HL-60 (cell line): ENCODE measurements around the gene HOMEZ.

Experiments used
- CTCF ChIP-seq: IDR thresholded peaks from one replicate; pipeline ENCODE4 v1.5.1; 2011; ENCODE audit warnings: low read length, control low read depth, inconsistent platforms; ENCODE audit not compliant: insufficient read depth
- TF ChIP-seq, protein P1 (sequence below): IDR thresholded peaks from 2 replicates; pipeline ENCODE4 v1.6.1; 2012; ENCODE audit warnings: low read depth; ENCODE audit not compliant: insufficient replicate concordance

- TF ChIP-seq CTCF, result no peak
- TF ChIP-seq, protein P1, sequence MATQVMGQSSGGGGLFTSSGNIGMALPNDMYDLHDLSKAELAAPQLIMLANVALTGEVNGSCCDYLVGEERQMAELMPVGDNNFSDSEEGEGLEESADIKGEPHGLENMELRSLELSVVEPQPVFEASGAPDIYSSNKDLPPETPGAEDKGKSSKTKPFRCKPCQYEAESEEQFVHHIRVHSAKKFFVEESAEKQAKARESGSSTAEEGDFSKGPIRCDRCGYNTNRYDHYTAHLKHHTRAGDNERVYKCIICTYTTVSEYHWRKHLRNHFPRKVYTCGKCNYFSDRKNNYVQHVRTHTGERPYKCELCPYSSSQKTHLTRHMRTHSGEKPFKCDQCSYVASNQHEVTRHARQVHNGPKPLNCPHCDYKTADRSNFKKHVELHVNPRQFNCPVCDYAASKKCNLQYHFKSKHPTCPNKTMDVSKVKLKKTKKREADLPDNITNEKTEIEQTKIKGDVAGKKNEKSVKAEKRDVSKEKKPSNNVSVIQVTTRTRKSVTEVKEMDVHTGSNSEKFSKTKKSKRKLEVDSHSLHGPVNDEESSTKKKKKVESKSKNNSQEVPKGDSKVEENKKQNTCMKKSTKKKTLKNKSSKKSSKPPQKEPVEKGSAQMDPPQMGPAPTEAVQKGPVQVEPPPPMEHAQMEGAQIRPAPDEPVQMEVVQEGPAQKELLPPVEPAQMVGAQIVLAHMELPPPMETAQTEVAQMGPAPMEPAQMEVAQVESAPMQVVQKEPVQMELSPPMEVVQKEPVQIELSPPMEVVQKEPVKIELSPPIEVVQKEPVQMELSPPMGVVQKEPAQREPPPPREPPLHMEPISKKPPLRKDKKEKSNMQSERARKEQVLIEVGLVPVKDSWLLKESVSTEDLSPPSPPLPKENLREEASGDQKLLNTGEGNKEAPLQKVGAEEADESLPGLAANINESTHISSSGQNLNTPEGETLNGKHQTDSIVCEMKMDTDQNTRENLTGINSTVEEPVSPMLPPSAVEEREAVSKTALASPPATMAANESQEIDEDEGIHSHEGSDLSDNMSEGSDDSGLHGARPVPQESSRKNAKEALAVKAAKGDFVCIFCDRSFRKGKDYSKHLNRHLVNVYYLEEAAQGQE, result no peak
Measured at GRCh38 chr14:23299986-23300686, 14.2 kb upstream of the HOMEZ start.
